Pons (tissue), 1 donor: ENCODE measurements around the gene HARS1.
"Not testable (repeated sequence)": the region's sequence is repeated elsewhere in the genome, so short reads cannot be mapped to it uniquely, and the experiment has no call there.

Experiments
- DNase-seq: peaks from one replicate; pipeline ENCODE4 v3.0.0-alpha.2; 2016; ENCODE audit warnings: low spot score

The HARS1 gene

DNA sequence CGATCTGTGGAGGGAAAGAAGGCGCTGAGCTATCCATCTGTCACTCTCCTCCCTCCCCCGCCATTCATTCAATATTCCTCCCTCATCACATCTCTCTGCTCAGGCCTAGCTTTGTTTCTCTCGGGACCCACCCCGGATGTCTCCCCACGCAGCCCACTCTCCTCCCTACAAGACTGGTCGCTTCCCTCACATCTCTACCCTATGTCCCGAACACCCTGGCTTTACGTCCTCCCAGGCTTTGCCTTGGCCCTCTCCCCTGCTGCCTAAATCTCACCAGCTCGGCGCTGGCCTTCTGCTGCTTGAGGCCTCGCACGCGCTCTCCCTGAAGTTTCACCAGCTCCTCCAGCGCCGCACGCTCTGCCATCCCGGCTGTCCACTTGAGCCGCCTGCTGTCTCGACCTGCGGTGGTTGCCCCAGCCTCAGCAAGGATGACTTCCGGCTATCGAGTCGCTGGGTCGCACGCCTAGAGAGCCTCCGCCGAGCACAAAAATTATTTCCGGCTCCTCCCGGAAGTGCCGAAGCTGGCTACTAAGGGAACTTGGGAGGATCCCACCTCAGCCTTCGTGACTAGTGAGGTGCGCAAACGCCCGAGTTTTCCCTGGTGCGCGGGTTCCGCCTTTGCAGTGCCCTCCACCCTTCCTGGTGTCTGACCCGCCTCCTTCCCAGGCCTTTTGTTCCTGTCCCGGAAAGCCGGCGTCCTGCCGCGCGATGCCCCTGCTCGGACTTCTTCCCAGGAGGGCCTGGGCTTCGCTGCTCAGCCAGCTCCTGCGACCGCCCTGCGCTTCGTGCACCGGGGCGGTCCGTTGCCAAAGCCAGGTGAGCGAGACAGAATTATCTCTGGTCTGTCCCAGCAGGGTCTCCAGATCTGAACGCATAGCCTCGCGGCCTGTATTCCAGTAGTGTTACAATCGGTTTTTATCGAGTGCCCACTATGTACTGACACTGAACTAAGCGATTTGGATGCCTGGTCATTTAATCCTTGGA lies at the start of gene HARS1, which contains the start of gene HARS2:
HARS1 (minus strand) TSS at position 430 of the 984 bp plus-strand sequence; CDS start at position 364, 66 bp downstream.
HARS2 (plus strand) TSS at position 515 of the 984 bp plus-strand sequence; CDS start at position 709, 194 bp downstream.
- peak; percentile 89 for DNase-seq

DNA sequence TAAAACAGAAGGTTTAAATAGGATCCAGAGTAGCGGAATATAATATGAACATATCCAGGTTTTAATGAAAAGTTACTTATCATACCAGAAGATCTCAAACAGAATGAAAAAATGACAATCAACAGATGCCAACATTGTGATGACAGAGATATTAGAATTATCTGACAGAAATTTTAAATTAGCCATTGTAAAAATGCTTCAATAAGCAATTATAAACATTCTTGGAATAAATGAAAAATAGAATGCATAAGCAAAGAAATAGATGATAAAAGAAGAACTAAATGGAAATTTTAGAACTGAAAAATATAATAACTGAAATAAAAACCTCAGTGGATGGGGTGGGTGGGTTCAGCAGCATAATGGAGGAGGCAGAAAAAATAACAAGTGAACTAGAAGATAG lies 46.3 kb upstream of the HARS1 start:
- no peak for DNase-seq

DNA sequence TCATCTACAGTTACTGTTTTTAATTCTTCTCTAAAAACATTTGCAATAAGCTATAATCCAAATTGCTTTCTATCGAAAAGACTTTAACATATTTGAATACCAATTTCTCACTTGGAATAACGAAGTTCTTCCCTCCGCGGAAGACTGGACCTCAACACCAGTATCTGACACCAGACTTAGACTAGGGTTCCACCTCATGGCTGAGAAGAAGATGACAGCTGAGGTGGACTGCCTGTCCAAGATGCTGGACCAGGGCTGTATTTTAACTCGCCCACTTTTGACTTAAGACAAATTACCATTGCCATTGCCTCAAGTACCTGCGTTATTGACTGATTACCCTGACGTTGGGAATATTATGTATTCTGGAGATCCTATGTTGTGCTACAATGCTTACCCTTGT lies 43.2 kb upstream of the HARS1 start:
- DNase-seq, result no peak

DNA sequence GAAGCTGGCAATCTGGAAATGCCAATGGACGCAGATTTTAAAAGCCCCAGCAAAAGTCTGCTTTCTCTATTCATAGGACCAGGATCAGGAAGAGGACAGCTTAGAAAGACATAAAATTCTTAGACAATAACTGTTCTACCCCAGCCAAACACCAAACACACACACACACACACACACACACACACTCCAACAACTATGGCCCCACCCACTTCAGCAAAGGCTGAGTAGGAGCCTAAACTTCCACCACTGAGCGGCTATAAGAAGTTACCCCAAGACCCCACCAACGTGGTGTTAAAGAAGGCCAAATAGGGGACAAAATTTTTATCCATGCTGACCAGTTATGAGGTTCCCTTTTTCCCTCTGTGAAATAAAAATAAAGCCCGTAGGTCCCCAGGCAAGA lies 41.9 kb upstream of the HARS1 start:
- no peak for DNase-seq

DNA sequence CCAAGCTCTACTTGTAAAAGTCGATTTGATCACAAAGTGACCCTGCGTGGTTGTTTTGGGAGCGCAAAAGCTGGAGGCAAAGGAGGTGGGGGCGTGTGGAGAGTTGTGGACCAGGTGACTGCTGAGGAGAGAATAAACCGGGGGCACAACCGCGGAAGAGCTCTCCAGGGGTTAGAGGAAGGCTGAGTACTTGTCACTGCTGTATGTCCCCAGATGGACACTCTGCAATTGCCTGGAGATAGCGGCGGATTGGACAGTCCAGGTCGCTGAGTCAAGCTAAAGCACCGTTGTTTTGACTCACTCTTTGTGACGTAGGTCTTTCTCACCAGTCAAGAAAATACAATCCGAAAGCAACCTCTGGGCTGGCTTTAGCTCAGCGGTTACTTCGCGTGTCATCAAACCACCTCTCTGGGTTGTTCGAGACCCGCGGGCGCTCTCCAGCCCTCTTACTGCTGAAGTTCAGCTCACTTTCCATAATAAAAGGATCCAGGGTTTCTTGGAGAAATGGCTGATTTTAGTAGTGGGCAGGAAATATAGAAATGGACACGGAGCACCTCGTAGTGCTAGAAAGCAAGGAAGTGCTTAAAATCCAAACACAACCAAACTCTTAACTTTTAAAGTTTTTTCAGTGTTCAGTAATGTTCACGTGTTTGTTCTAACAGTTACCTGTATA lies 34.8 kb upstream of the HARS1 start:
- DNase-seq, result peak; percentile 38

DNA sequence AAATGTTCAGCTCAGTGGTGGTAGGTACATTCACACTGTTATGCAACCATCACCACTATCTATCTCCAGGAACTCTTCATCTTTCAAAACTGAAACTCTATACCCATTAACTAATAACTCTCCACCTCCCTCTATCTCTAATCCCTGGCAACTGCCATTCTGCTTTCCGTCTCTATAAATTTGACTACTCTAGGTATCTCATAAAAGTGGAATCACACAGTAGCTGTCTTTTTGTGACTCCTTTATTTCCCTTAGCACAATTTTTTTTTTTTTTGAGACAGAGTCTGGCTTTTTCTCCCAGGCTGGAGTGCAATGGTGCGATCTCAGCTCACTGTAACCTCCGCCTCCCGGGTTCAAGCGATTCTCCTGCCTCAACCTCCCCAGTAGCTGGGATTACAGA lies 30.2 kb upstream of the HARS1 start:
- DNase-seq, result not testable (repeated sequence)

DNA sequence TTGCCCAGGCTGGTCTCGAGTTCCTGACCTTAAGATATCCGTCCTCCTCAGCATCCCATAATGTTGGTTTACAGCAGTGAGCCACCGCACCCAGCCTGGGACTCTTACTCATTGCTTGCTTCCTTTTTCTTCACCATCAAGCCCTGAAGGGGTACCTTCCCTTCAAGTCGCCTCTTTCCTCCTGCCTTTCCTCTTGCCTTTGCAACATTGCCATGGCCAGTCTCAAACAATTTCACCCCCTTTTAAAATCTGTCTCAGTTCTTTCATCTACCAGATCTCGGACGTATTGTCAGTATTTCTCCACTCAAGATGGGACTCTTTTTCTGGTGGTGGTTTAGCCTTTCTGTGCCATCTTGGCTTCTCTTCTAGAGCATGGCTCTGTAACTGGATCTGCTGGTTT lies 29.6 kb upstream of the HARS1 start:
- not testable (repeated sequence) for DNase-seq

DNA sequence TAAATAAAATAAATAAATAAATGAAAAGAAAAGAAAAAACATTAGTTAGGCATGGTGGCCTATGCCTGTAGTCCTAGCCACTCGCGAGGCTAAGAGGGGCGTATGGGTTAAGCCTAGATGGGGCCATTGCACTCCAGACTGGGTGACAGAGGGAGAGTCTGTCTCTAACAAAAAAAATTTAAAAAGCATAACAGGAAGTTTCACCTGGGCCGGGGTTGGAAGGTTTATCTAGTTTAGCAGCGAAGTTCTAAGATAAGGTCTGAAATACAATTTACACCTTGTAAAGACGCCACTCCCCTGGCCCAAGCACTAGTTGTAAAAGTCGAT lies 27.1 kb upstream of the HARS1 start:
- no peak for DNase-seq

- DNase-seq, result not testable (repeated sequence)
These were observed 25.1 kb upstream of the HARS1 start for GRCh38 chr5:140716238-140716637.

GRCh38 chr5:140713562-140714094 lies 22.5 kb upstream of the HARS1 start:
- no peak for DNase-seq

- DNase-seq, result no peak
These were observed 20.6 kb upstream of the HARS1 start for GRCh38 chr5:140711794-140712193.

GRCh38 chr5:140710899-140711552 lies 19.9 kb upstream of the HARS1 start:
- peak; percentile 91 for DNase-seq

DNA sequence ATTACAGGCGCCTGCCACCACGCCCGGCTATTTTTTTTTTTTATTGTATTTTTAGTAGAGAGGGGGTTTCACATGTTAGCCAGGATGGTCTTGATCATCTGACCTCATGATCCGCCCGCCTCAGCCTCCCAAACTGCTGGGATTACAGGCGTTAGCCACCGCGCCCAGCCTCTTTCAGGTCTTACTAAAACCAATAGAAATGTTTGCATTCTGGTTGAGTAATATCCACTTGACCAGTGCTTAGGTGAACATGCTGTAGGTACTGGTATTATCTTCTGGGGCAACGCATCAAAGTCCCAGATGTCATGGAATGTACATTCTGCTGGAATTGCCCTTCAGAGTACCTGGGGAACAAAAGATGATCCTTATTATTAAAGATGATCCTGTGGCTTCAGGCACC lies 17.6 kb upstream of the HARS1 start:
- not testable (repeated sequence) for DNase-seq

DNA sequence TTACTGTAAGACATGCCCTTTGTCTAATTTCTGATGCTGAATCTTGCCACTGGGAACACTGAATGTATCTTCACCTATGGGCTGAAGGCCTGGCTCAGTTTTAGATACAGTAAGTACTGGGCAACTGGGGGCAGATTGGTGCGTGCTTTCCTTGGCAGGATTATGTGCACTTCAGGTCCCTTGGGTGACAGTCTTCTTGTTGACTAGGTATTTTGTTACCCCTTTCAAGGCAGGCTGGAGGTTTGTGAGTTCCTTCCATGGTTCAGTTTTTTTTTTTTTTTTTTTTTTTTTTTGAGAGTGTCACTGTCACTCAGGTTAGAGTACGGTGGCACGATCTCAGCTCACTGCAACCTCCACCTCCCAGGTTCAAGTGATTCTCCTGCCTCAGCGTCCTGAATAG lies 16.6 kb upstream of the HARS1 start:
- DNase-seq, result no peak

DNA sequence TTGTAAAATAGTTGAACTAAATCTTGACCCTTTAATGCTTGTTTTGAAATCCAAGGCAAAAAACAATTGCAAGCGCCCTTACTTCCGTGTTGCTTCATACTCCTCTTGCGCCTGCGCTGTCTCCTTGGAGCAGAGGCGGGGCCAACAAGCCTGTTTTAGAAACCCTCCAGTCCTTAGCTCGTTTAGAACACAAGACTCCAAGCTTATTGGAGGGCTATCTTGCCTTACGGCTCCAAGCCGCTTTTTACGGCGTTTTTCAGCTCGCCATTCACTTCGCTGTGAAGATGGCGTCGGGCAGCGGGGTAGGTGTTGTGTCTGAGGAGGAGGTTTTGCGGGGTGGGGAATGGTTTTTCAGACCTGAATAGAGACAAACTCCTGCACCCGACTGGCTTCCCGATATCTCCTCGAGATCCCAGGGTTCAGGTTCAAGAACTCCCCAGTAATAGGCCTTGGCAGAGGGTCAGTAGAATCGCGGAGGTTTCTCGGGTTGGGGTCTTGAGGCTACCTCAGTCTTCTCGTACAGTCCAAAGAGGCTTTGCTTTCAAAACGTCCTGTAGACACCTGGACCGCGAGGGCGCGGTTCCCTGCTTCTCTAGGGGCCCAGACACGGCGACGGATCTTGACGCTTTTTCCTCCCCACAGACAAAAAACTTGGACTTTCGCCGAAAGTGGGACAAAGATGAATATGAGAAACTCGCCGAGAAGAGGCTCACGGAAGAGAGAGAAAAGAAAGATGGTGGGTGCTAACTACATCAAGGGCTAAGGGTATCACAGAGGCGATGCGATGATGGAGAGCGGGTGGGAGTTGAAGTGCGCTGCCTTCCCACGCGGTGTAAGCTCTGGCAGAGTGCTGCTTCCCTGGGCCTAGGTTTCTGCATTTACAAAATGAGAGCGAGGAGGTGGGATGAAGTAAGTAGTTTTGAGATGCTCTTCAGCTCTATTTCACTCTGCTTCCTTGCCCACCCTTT lies 9.3 kb upstream of the HARS1 start, which contains the start of gene ZMAT2:
ZMAT2 (plus strand) TSS at position 271 of the 968 bp plus-strand sequence; CDS start at position 285, 14 bp downstream.
- DNase-seq, result peak; percentile 100

DNA sequence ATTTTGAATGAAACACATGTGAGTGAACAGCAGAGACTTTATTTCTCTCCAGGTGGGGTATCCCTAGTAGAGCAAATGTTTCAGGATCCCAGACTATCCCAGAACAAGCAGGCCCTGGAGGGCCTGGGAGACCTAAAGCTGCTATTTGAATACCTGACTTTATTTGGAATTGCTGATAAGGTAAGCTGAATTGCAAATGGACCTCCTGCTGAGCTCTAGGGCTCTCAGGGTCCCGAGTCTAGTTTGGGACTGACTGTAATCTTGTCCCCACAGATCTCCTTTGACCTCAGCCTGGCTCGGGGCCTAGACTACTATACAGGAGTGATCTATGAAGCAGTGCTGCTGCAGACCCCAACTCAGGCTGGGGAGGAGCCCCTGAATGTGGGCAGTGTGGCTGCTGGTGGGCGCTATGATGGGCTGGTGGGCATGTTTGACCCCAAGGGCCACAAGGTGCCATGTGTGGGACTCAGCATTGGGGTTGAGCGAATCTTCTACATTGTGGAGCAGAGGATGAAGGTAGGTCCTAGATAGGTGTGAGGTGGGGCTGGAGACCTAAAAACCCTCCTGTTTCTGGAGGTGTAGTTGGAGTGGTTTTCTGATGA lies 5.8 kb upstream of the HARS1 start:
- DNase-seq, result no peak

DNA sequence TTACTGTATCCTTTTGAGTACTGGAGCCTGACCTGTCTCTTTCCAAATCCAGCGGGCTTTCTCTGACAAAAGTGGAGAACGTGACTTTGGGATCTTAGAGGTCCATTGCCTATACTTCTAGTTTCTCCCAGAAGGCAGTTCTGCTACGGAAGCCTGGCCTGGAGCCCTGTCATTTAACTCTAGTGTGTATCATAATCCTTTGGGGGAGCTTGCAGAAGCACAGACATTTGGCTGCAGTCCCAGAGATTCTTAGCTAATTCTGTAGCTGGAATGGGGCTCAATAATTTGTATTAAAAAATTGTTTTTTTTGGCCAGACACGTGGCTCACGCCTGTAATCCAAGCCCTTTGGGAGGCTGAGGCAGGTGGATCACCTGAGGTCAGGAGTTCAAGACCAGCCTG lies 3.1 kb upstream of the HARS1 start:
- DNase-seq, result no peak

DNA sequence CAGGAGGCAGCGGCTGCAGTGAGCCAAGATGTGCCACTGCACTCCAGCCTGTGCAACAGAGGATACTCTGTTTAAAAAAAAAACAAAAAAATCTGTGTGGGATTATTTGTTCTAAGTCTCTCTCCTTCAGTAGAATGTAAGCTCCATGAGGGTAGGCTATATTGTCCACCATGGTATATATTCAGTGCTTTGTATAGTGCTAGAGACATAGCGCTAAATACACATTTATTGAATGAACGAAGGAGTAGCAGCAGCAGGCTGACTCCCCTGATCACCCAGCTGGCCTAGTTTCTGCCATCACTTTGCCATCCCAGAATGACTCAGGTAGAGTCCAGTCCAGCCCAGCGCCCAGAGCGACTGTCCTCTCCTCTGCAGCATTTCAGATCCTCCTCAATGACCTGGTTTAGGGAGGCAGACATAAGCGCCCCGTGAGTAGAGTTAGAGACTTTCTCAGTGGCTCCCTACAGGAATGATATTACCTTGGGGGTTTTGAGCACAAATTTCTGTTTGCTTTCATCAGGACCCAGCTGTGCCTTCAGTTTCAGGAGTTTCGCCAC lies 716 bp downstream of the HARS1 start:
- DNase-seq, result no peak

DNA sequence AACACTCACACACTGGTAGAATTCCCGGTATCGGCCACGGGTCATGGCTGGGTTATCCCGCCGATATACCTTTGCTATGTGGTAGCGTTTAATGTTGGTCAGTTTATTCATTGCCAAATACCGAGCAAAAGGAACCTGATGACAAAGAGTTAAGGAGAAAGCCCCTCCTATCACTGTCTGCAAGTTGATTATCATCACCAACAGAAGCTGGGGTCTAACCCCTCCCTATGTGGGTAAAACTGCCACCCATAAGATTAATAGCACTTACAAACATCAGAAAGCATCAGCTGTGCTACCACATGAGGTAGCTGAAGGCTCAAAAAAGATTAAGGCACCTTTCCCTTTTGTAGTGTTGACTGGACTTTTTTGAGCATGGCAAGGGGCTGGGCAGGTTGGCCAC lies 12.2 kb downstream of the HARS1 start:
- DNase-seq, result no peak

GRCh38 chr5:140677947-140678346 lies 13.2 kb downstream of the HARS1 start:
- no peak for DNase-seq
